Gastroesophageal sphincter (tissue), 4 donors: ENCODE measurements around the gene ATP5F1A. TPM values are rescaled to one million over a fixed set of nuclear protein-coding genes. Genes with fewer than 3 reads are reported as not detected.

Experiments
- ATAC-seq: fragments of 150-250 bp; one replicate; pipeline ENCODE4 v1.9.1; 2016; ENCODE audit warnings: mild to moderate bottlenecking, moderate library complexity
- H3K27ac ChIP-seq, 4 donors: fragments of 200-600 bp; sonication (generic) in 3 of 4; 1 replicate in 3 of 4; 2 replicates in 1 of 4; pipeline ENCODE4 v1.5.1; 2016 to 2019
- H3K27me3 ChIP-seq: fragments of 200-600 bp; sonication (generic); one replicate; pipeline ENCODE4 v1.5.1; 2019
- H3K36me3 ChIP-seq, 2 donors: fragments of 200-600 bp; sonication (generic); one replicate each; pipeline ENCODE4 v1.5.1; 2019; ENCODE audit warnings: control low read depth in 1 of 2
- H3K4me1 ChIP-seq, 3 donors: fragments of 200-600 bp; sonication (generic); 1 replicate in 2 of 3; 2 replicates in 1 of 3; pipeline ENCODE4 v1.5.1; 2016 to 2019; ENCODE audit warnings: control low read depth in 2 of 3
- H3K4me3 ChIP-seq, 2 donors: fragments of 200-600 bp; sonication (generic); one replicate each; pipeline ENCODE4 v1.5.1; 2019; ENCODE audit warnings: mild to moderate bottlenecking in 1 of 2, moderate library complexity in 1 of 2
- H3K9me3 ChIP-seq, 3 donors: fragments of 200-600 bp; sonication (generic); one replicate each; pipeline ENCODE4 v1.5.1; 2017 to 2019; ENCODE audit warnings: control low read depth in 2 of 3
- EP300 ChIP-seq: sonication (generic); formaldehyde crosslinking; IDR thresholded peaks from one replicate; pipeline ENCODE4 v1.6.1; 2017; ENCODE audit warnings: antibody characterized with exemption, mild to moderate bottlenecking
- POLR2A ChIP-seq, 2 donors: fragments of 450-650 bp; IDR thresholded peaks; one replicate each; pipeline ENCODE4 v1.6.1; 2017; ENCODE audit warnings: antibody characterized with exemption in 2 of 2, mild to moderate bottlenecking in 2 of 2, moderate library complexity in 1 of 2
- POLR2AphosphoS5 ChIP-seq: sonication (generic); formaldehyde crosslinking; IDR thresholded peaks from one replicate; pipeline ENCODE4 v1.6.1; 2017; ENCODE audit warnings: antibody characterized with exemption
- WGBS, 2 donors: methylation state at CpG; one replicate each; pipeline ENCODE4 v1.1.5; 2018; ENCODE audit warnings: low coverage in 1 of 2; 5-methylcytosine and 5-hydroxymethylcytosine counted together
- total RNA-seq, 4 donors: library from RNA; depleted of rRNA; stranded (reverse); fragments of >200 nt; gene quantifications; one replicate each; pipeline ENCODE4 v1.1.0, GENCODE V29; 2016
- TF ChIP-seq, protein P1 (sequence below), 4 experiments: fragments of 200-600 bp in 2 of 4; fragments of 450-650 bp in 2 of 4; sonication (generic) in 1 of 4; IDR thresholded peaks; one replicate each; pipeline ENCODE4 v1.5.1; 2017 to 2019; ENCODE audit warnings: antibody characterized with exemption in 4 of 4, mild to moderate bottlenecking in 2 of 4, moderate library complexity in 2 of 4

Gene ATP5F1A
- total RNA-seq, 4 donors from 2014 or later = 461 to 688 (median 605) TPM

DNA sequence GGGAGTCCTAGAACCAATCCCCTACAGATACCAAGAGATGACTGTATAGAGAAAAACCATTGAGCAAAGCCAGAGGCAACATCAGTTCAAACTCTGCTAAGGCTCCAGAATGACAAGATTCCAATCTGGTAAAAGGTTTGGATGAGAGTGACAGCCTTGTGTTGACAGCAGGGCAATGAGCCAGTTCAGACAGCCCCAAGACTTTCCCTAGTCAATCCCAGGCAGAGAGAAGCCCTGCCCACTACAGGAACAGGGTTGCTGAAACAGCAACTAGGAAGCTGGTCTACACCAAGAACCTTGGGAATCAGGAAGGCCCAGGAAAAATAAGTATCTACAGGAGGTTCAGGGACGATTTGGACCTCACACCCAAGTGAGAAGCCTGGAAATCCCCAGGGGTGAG is 29.3 kb downstream of the ATP5F1A start:
- Histone ChIP-seq H3K9me3 (no peaks in the 10 kb centered on the region), H3K36me3 (no peaks in the 10 kb centered on the region), H3K27ac (no peak overlapping the region), H3K4me3 (no peak overlapping the region), H3K4me1 (peaks cover 0 to 38% (median 9%) of the 10 kb centered on the region in 3 donors), H3K27me3 (no peaks in the 10 kb centered on the region)
- no peak for ATAC-seq
- WGBS, 2 donors = 20 to 29% methylated on average over 1 of the region's 1 CpG
- no peak for TF ChIP-seq POLR2AphosphoS5
- no peak for TF ChIP-seq POLR2A (IDR thresholded peaks at IDR 0.05)
- TF ChIP-seq, protein P1, sequence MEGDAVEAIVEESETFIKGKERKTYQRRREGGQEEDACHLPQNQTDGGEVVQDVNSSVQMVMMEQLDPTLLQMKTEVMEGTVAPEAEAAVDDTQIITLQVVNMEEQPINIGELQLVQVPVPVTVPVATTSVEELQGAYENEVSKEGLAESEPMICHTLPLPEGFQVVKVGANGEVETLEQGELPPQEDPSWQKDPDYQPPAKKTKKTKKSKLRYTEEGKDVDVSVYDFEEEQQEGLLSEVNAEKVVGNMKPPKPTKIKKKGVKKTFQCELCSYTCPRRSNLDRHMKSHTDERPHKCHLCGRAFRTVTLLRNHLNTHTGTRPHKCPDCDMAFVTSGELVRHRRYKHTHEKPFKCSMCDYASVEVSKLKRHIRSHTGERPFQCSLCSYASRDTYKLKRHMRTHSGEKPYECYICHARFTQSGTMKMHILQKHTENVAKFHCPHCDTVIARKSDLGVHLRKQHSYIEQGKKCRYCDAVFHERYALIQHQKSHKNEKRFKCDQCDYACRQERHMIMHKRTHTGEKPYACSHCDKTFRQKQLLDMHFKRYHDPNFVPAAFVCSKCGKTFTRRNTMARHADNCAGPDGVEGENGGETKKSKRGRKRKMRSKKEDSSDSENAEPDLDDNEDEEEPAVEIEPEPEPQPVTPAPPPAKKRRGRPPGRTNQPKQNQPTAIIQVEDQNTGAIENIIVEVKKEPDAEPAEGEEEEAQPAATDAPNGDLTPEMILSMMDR (IDR thresholded peaks at IDR 0.05) = no peak
- TF ChIP-seq EP300 = no peak

DNA sequence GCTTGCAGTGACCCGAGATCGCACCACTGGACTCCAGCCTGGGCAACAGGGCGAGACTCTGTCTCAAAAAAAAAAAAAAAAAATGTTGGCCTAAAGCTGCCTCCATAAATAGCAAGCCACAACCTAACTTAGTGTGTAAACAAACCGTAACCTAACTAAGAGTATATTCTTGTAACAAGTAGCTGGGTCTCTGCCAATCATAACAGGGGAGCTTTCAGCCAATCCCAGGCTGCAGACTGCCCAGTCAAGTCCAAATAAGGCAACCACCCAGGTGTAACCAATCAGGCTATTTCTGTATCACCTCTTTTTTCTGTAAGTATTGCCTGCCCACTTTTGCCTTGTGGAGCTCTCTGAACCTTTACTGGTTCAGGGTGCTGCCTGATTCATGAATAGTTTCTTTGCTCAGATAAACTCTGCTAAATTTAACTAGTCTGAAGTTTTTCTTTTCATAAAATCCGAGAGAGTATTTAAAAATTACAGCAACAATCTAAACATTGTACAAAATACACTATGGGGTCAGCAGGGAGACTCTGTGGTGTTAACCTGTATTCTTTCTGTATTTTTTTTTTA is 30.6 kb downstream of the ATP5F1A start:
- Histone ChIP-seq H3K27me3 (no peaks in the 10 kb centered on the region), H3K9me3 (no peaks in the 10 kb centered on the region), H3K36me3 (no peaks in the 10 kb centered on the region), H3K4me1 (peaks cover 0 to 26% (median 2%) of the 10 kb centered on the region in 3 donors), H3K4me3 (no peak overlapping the region), H3K27ac (no peak overlapping the region)
- no peak for ATAC-seq
- TF ChIP-seq, protein P1 (IDR thresholded peaks at IDR 0.05) = no peak
- TF ChIP-seq POLR2AphosphoS5 = no peak
- TF ChIP-seq EP300 = no peak
- TF ChIP-seq POLR2A (IDR thresholded peaks at IDR 0.05) = no peak
- 75 to 83% methylated on average over 3 to 5 of the region's 5 CpGs for WGBS, 2 donors

DNA sequence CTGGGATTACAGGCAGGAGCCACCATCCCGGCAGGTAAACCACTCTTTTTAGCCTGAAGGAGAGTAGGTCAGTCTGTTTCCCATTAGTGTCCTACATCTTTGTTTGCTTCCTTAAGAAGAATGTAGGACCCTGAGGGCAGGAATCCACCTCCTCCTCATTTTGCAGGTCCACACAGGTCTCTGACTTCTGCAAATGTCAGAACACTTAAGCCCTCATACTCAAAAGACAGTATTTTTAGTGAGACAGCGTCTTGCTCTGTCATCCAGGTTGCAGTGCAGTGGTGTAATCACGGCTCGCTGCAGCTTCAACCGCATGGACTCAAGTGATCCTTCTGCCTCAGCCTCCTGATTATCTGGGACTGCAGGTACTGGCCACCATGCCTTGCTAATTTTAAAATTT is 35.3 kb downstream of the ATP5F1A start:
- Histone ChIP-seq H3K27ac (no peak overlapping the region), H3K4me3 (no peak overlapping the region)
- WGBS, 2 donors = 83 to 89% methylated on average over 2 to 3 of the region's 5 CpGs

DNA sequence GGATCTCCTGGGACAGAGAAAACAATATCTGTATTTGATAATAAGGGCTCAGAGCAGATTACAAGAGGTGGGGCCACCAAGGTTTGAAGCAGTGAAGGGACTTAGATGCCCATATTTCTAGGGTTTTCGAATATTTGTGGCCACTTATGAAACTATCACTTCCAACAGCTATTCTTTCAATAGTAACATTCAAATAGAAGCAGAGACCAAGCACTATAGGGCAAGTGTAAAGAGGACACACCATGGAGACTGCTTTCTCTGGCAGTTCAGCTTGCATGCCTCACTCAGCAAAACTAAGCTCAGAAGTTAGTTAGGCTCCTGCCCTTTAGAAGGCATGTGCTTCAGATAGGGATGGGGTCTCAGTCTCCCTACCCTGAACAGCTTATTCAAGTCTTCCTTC is 36.3 kb downstream of the ATP5F1A start:
- TF ChIP-seq EP300 (no peak), POLR2AphosphoS5 (no peak), POLR2A (IDR thresholded peaks at IDR 0.05) (no peak)
- TF ChIP-seq, protein P1 (IDR thresholded peaks at IDR 0.05) = no peak
- 91 to 100% methylated on average over 1 of the region's 1 CpG for WGBS, 2 donors
- no peak for ATAC-seq

More for the DNA sequence above, 35.3 kb downstream of the ATP5F1A start:
- no peaks in the 10 kb centered on the region for H3K4me1 ChIP-seq
- H3K36me3 ChIP-seq = no peaks in the 10 kb centered on the region
- no peaks in the 10 kb centered on the region for H3K27me3 ChIP-seq
- H3K9me3 ChIP-seq = no peaks in the 10 kb centered on the region
- no peak for ATAC-seq
- TF ChIP-seq, protein P1 (IDR thresholded peaks at IDR 0.05) = no peak
- TF ChIP-seq EP300 = no peak
- TF ChIP-seq POLR2A (IDR thresholded peaks at IDR 0.05) = no peak
- TF ChIP-seq POLR2AphosphoS5 = no peak

DNA sequence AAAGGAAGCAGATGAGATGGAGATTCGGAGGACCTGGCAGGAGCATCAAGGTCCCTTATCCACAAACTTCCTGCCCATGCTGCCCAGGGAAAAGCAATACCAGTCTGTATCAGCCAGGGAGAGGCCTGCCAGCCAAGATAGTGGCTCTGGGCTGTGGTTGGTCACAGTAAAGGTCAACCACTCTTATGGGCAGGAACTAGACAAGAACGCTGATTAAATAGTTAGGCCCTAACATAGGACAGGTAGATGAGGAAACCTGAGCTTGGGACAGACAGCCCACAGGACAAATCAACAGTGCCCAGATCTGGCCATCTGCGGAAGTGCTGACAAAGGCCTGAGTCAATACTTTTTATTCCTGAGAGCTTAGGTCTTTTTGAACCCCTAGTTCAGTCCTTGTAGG is 36.7 kb downstream of the ATP5F1A start:
- H3K36me3 ChIP-seq = no peaks in the 10 kb centered on the region
- WGBS, 2 donors = 94 to 95% methylated on average over 2 to 3 of the region's 3 CpGs
- no peak overlapping the region for H3K4me3 ChIP-seq
- no peaks in the 10 kb centered on the region for H3K27me3 ChIP-seq
- TF ChIP-seq, protein P1 (IDR thresholded peaks at IDR 0.05) = no peak
- no peak for TF ChIP-seq POLR2AphosphoS5
- no peak for TF ChIP-seq EP300
- TF ChIP-seq POLR2A (IDR thresholded peaks at IDR 0.05) = no peak
- H3K9me3 ChIP-seq = no peaks in the 10 kb centered on the region
- no peaks in the 10 kb centered on the region for H3K4me1 ChIP-seq
- H3K27ac ChIP-seq = no peak overlapping the region
- no peak for ATAC-seq

More for the DNA sequence above, 36.3 kb downstream of the ATP5F1A start:
- Histone ChIP-seq H3K36me3 (no peaks in the 10 kb centered on the region), H3K4me1 (no peaks in the 10 kb centered on the region), H3K27ac (no peak overlapping the region), H3K9me3 (no peaks in the 10 kb centered on the region), H3K4me3 (no peak overlapping the region), H3K27me3 (no peaks in the 10 kb centered on the region)
